ENCODE data around the gene ASTN2.

DNA sequence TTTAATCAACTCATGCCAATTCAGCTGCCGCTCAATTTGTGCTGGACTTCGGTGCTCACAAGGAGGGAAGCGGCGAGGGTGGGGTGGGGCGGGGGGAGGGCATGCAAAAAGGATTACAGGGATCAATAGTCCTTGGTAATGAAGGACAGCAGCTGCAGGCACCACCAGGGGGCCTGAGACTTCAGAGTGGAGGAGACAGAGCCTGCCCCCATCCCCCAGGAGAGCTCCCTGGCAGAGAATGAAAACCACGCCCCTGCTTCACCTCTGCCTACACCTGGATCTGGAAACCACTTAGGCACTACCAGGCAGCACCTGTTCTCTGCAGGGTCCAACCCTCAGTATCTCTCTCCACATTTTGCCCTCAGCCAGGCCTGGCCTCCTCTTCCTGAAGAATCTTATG lies 572.2 kb downstream of the ASTN2 start:
- TF ChIP-seq CTCF (IDR thresholded peaks at IDR 0.05; ENCODE audit: insufficient read depth, low read depth, low read length), result no peak
- TF ChIP-seq EZH2 (IDR thresholded peaks at IDR 0.05; ENCODE audit: insufficient read depth, low read length), result no peak
